OCI-LY7 (cell line): Measurements from ENCODE around the gene PLCB2.

Experiments
- EZH2phosphoT487 ChIP-seq: fragments of 200-600 bp; sonication (generic); IDR thresholded peaks from 2 replicates; pipeline ENCODE4 v1.6.1; 2018; ENCODE audit warnings: low read depth, borderline replicate concordance, mild to moderate bottlenecking, mixed run types, antibody characterized with exemption, low read length, moderate library complexity, mixed read lengths
- TF ChIP-seq, protein P1 (sequence below): fragments of 200-600 bp; sonication (generic); conservative IDR thresholded peaks from 2 replicates; pipeline ENCODE4 v1.5.1; 2014; ENCODE audit warnings: mild to moderate bottlenecking, antibody characterized with exemption, low read length, moderate library complexity, mixed read lengths

- TF ChIP-seq, protein P1, sequence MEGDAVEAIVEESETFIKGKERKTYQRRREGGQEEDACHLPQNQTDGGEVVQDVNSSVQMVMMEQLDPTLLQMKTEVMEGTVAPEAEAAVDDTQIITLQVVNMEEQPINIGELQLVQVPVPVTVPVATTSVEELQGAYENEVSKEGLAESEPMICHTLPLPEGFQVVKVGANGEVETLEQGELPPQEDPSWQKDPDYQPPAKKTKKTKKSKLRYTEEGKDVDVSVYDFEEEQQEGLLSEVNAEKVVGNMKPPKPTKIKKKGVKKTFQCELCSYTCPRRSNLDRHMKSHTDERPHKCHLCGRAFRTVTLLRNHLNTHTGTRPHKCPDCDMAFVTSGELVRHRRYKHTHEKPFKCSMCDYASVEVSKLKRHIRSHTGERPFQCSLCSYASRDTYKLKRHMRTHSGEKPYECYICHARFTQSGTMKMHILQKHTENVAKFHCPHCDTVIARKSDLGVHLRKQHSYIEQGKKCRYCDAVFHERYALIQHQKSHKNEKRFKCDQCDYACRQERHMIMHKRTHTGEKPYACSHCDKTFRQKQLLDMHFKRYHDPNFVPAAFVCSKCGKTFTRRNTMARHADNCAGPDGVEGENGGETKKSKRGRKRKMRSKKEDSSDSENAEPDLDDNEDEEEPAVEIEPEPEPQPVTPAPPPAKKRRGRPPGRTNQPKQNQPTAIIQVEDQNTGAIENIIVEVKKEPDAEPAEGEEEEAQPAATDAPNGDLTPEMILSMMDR = no peak
- no peak for TF ChIP-seq EZH2phosphoT487
Measured at GRCh38 chr15:40334941-40335795, 27.4 kb upstream of the PLCB2 start.
